GM12872 (cell line): ENCODE measurements around the gene MYRFL.

Experiments
- CTCF ChIP-seq: IDR thresholded peaks from 3 replicates; pipeline ENCODE4 v1.5.1; 2011; ENCODE audit warnings: low read depth, mild to moderate bottlenecking, low read length, moderate library complexity; ENCODE audit not compliant: insufficient read depth

The MYRFL gene

GRCh38 chr12:69824966-69825560, at the start of gene MYRFL:
Gene MYRFL (plus strand): TSS chr12:69825227. CDS start chr12:69825518, 291 bp downstream.
- no peak for TF ChIP-seq CTCF

GRCh38 chr12:69779928-69780327, 45.1 kb upstream of the MYRFL start:
- no peak for TF ChIP-seq CTCF

GRCh38 chr12:69783365-69783764, 41.7 kb upstream of the MYRFL start:
- no peak for TF ChIP-seq CTCF

GRCh38 chr12:69789351-69789750, 35.7 kb upstream of the MYRFL start:
- no peak for TF ChIP-seq CTCF

GRCh38 chr12:69792533-69792932, 32.5 kb upstream of the MYRFL start:
- TF ChIP-seq CTCF, result no peak

GRCh38 chr12:69810870-69811498, 14.0 kb upstream of the MYRFL start:
- TF ChIP-seq CTCF, result no peak

- TF ChIP-seq CTCF, result no peak
Observed at GRCh38 chr12:69816082-69816481, 8.9 kb upstream of the MYRFL start.

GRCh38 chr12:69821032-69821455, 4.0 kb upstream of the MYRFL start:
- no peak for TF ChIP-seq CTCF
